HG03457 (cell line): Measurements from ENCODE around the gene VTA1.

Experiments
- ATAC-seq: cut with Tn5 transposase; IDR thresholded peaks from one replicate; pipeline ENCODE4 v1.9.1; 2021; ENCODE audit warnings: moderate number of reproducible peaks; ENCODE audit not compliant: unreplicated experiment

VTA1 gene

GRCh38 chr6:142260748-142261147 is 113.7 kb downstream of the VTA1 start:
- no peak for ATAC-seq

- no peak for ATAC-seq
Measured at GRCh38 chr6:142262231-142262630, 115.2 kb downstream of the VTA1 start.

DNA sequence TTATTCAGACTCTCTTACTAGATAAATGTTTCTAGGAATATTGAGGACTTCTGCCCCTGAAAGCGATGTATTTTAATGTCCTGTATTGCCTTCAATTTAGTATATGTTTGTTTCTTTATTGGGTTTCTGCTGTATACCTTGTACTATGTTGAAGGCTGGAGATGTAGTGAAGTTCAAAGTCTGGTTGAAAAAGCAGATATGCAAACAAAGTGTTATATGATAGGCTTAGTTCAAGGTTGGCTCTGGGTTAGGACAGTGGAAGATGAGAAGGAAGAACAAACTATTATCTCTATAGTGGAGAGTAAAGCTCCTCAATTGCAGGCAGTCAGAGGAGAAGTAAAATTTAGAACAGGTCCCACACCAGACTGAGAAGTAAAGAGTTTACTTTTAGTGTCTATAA is 118.4 kb downstream of the VTA1 start:
- ATAC-seq, result no peak

DNA sequence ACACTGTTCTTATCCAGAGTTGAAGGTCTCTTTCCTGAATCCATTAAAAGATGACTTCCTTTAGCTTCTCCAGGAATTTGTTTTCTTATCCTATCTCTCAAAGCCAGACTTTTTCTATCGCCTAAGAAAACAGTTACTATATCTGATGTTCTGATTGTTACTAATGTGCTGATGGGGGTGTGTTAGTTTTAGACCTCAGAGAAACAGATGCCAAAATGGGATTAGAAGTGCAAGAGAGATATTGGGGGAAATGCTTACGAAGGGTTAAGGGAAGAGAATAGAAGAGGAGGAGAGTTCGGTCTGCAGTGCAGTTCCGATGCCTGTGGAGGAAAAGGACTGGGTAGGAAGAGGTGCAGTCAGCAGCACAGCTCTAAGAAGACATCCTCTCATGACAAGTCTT is 119.0 kb downstream of the VTA1 start:
- no peak for ATAC-seq

GRCh38 chr6:142271476-142271875 is 124.4 kb downstream of the VTA1 start:
- ATAC-seq, result no peak
